Heart left ventricle (tissue), 16 donors: ENCODE measurements around the gene HMGCLL1. TPM values are rescaled to one million over a fixed set of nuclear protein-coding genes. Genes with fewer than 3 reads are reported as not detected.

ENCODE experiments used
- ATAC-seq, 4 donors: fragments of 200-7000 bp; cut with Tn5 transposase; one replicate each; pipeline ENCODE4 v1.9.1; 2020 to 2022; ENCODE audit warnings: moderate library complexity in 4 of 4, mild to moderate bottlenecking in 3 of 4, moderate number of reproducible peaks in 1 of 4
- DNase-seq, 5 donors: peaks; one replicate each; pipeline ENCODE4 v3.0.0-alpha.2; 2020
- H3K27ac ChIP-seq, 12 donors: fragments of 200-600 bp; sonication (generic) in 4 of 12; one replicate each; pipeline versions ENCODE4 v1.5.0 to v1.8.0; 2016 to 2022; ENCODE audit warnings: mild to moderate bottlenecking in 2 of 12
- H3K27me3 ChIP-seq, 9 donors: fragments of 200-600 bp; sonication (generic) in 2 of 9; one replicate each; pipeline versions ENCODE4 v1.5.1 to v1.8.0; 2016 to 2022; ENCODE audit warnings: mild to moderate bottlenecking in 3 of 9
- H3K36me3 ChIP-seq, 9 donors: fragments of 200-600 bp; sonication (generic) in 2 of 9; one replicate each; pipeline versions ENCODE4 v1.5.0 to v1.8.0; 2018 to 2022; ENCODE audit warnings: mild to moderate bottlenecking in 2 of 9
- H3K4me1 ChIP-seq, 12 donors: fragments of 200-600 bp; sonication (generic) in 4 of 12; one replicate each; pipeline versions ENCODE4 v1.5.0 to v1.8.0; 2016 to 2022; ENCODE audit warnings: mild to moderate bottlenecking in 3 of 12
- H3K4me3 ChIP-seq, 12 donors: fragments of 200-600 bp; sonication (generic) in 4 of 12; one replicate each; pipeline versions ENCODE4 v1.5.0 to v1.8.0; 2017 to 2022; ENCODE audit warnings: mild to moderate bottlenecking in 9 of 12, moderate library complexity in 4 of 12
- H3K9me3 ChIP-seq, 12 donors: fragments of 200-600 bp; sonication (generic) in 4 of 12; one replicate each; pipeline versions ENCODE4 v1.5.0 to v1.8.0; 2016 to 2022; ENCODE audit warnings: mild to moderate bottlenecking in 1 of 12
- CTCF ChIP-seq, 12 donors: fragments of 200-600 bp; sonication (generic) in 4 of 12; IDR thresholded peaks; one replicate each; pipeline versions ENCODE4 v1.5.0 to v1.8.0; 2018 to 2022; ENCODE audit warnings: antibody characterized with exemption in 12 of 12, mild to moderate bottlenecking in 5 of 12
- POLR2A ChIP-seq, 2 donors: fragments of 450-650 bp; IDR thresholded peaks; one replicate each; pipeline ENCODE4 v1.6.1; 2017; ENCODE audit warnings: antibody characterized with exemption in 2 of 2, mild to moderate bottlenecking in 2 of 2, moderate library complexity in 2 of 2
- WGBS, 4 donors: extraction: QIAGEN DNeasy Blood & Tissue Kit in 2 of 4; methylation state at CpG; one replicate each; pipeline versions ENCODE4 v1.1.5 to v1.1.7; 2013 to 2018; 5-methylcytosine and 5-hydroxymethylcytosine counted together
- intact Hi-C, 10 donors: fragments of 100-400 bp; cut with DNase I; formaldehyde crosslinking; loops; one replicate each; pipeline versions ENCODE4 v1.11.1 to v1.14.2; 2022
- polyA plus RNA-seq, 2 donors: library from polyadenylated mRNA; stranded (reverse); fragments of 200-250 nt; gene quantifications; one replicate each; pipeline ENCODE4 v1.2.3, GENCODE V29; 2013
- total RNA-seq, 9 donors: library from RNA; depleted of rRNA in 2 of 9; stranded (reverse); fragments of >200 nt in 2 of 9; fragmentation: NEBNext Ultra II Directional in 3 of 9; extraction: Animal tissue kit (Norgen Biotek cat#: 25700) in 3 of 9; gene quantifications; one replicate each; pipeline versions ENCODE4 v1.1.0 to v1.2.4, GENCODE V29; 2016 to 2023
- donor health status: ischemic (EF 13 %, LVEDD 7.1; RV severe dilation, severe dysfunction).
- donor health status: healthy with polysubstance abuse.
- donor health status: DM: no; HTN: yes; CAD: no.
- donor health status: DM: no; HTN: no; CAD: no.
- donor health status: ischemic (EF 25% LVEDD 6.9; RV normal size, moderate dysfunction).
- donor health status: ischemic (EF 25% LVEDD 5.7; RV mildly dilated, moderate dysfunction).
- donor health status: healthy.
- donor health status: DM: yes; HTN: yes; CAD: no.
- donor health status: ischemic (EF 35%, LVEDD 5.7; RV mildly dilated, moderate dysfunction).
- donor health status: nonischemic (EF 11% LVEDD 7.7; RV severe dilation, severe dysfunction).
- donor health status: DM: yes; HTN: yes; CAD: no.
- donor health status: PGD.
- donor health status: ischemic (EF 29% LVEDD 5.4; RV normal size, mild dysfunction).
- donor health status: nonischemic (EF 23%, LVEDD 6.1; RV moderate dilation, normal function).

Gene HMGCLL1
- total and polyA plus RNA-seq, 11 donors = 0.38 to 1.6 (median 0.85) TPM

GRCh38 chr6:55536391-55536956 is 42.5 kb downstream of the HMGCLL1 start:
- no peak overlapping the region for H3K27ac ChIP-seq
- WGBS, 4 donors = 46 to 62% (median 53%) methylated on average over 2 of the region's 2 CpGs
- intact Hi-C loops = no loop called here

GRCh38 chr6:55531496-55531895 is 47.5 kb downstream of the HMGCLL1 start:
- Histone ChIP-seq H3K4me3 (no peak overlapping the region), H3K4me1 (no peaks in the 10 kb centered on the region), H3K27me3 (no peaks in the 10 kb centered on the region), H3K36me3 (no peaks in the 10 kb centered on the region), H3K9me3 (no peaks in the 10 kb centered on the region), H3K27ac (no peak overlapping the region)
- TF ChIP-seq POLR2A (IDR thresholded peaks at IDR 0.05) (no peak), CTCF (IDR thresholded peaks at IDR 0.05) (no peak)
- DNase-seq (no peak), ATAC-seq (no peak)
- 92 to 93% (median 93%) methylated on average over 2 of the region's 2 CpGs for WGBS, 4 donors
- intact Hi-C loops = no loop called here

More at GRCh38 chr6:55536391-55536956, 42.5 kb downstream of the HMGCLL1 start:
- Histone ChIP-seq H3K4me3 (no peak overlapping the region), H3K27me3 (no peaks in the 10 kb centered on the region), H3K9me3 (peaks cover 0 to 8% (median 0%) of the 10 kb centered on the region in 12 donors), H3K4me1 (no peaks in the 10 kb centered on the region), H3K36me3 (peaks cover 0 to 4% (median 0%) of the 10 kb centered on the region in 9 donors)
- ATAC-seq (no peak), DNase-seq (no peak)
- TF ChIP-seq CTCF (IDR thresholded peaks at IDR 0.05) (no peak), POLR2A (IDR thresholded peaks at IDR 0.05) (no peak)

GRCh38 chr6:55530931-55531330 is 48.1 kb downstream of the HMGCLL1 start:
- no peak for TF ChIP-seq POLR2A (IDR thresholded peaks at IDR 0.05)
- TF ChIP-seq CTCF (IDR thresholded peaks at IDR 0.05) = no peak
- Histone ChIP-seq H3K36me3 (no peaks in the 10 kb centered on the region), H3K4me3 (no peak overlapping the region), H3K27me3 (no peaks in the 10 kb centered on the region), H3K9me3 (no peaks in the 10 kb centered on the region), H3K4me1 (no peaks in the 10 kb centered on the region), H3K27ac (no peak overlapping the region)
- DNase-seq (no peak), ATAC-seq (no peak)
- WGBS, 4 donors = 78 to 91% (median 84%) methylated on average over 2 of the region's 2 CpGs
- intact Hi-C loops = no loop called here

- Histone ChIP-seq H3K9me3 (no peaks in the 10 kb centered on the region), H3K27ac (no peak overlapping the region), H3K27me3 (no peaks in the 10 kb centered on the region), H3K4me1 (no peaks in the 10 kb centered on the region), H3K4me3 (no peak overlapping the region), H3K36me3 (no peaks in the 10 kb centered on the region)
- TF ChIP-seq POLR2A (IDR thresholded peaks at IDR 0.05) = no peak
- TF ChIP-seq CTCF (IDR thresholded peaks at IDR 0.05) = no peak
- intact Hi-C loops = no loop called here
- DNase-seq (no peak), ATAC-seq (no peak)
- WGBS, 4 donors = 44 to 63% (median 52%) methylated on average over 1 of the region's 1 CpG
Observed at GRCh38 chr6:55528624-55529023, 50.4 kb downstream of the HMGCLL1 start.
